Measurements from ENCODE around the gene RPS6KL1.
A peak's percentile ranks its signal among the peaks of the same experiment; 100 is the strongest.

RPS6KL1 gene

DNA sequence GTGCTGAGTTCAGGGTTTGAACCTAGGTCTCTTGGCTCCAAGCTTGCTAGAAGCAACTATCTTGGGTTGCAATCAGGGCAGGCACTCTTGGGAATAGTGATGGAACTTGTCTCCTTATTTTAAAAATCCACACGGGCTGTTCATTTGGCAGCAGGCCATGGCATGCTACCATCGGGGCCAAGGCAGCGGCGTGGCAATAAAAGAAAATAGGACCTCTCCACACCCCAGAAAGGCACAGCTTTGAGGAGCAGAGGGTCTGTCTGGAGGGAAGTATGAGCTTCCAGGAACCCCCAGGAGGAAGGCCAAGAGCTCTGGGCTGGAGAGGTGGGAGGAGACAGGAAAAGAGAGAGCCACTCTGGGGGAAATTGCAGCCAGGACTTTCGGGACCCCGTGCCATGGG, 15.3 kb downstream of the RPS6KL1 start:
- Mint-ChIP-seq H3K27ac (no peak overlapping the region), H3K4me3 (no peak overlapping the region), H3K36me3 (ENCODE audit: low read depth) (peaks cover 42% of the 10 kb centered on the region), H3K9me3 (no peaks in the 10 kb centered on the region), H3K4me1 (ENCODE audit: low read depth) (peaks cover 6% of the 10 kb centered on the region), H3K27me3 (no peaks in the 10 kb centered on the region)
- intact Hi-C loops (cut with micrococcal nuclease) = no loop called here

DNA sequence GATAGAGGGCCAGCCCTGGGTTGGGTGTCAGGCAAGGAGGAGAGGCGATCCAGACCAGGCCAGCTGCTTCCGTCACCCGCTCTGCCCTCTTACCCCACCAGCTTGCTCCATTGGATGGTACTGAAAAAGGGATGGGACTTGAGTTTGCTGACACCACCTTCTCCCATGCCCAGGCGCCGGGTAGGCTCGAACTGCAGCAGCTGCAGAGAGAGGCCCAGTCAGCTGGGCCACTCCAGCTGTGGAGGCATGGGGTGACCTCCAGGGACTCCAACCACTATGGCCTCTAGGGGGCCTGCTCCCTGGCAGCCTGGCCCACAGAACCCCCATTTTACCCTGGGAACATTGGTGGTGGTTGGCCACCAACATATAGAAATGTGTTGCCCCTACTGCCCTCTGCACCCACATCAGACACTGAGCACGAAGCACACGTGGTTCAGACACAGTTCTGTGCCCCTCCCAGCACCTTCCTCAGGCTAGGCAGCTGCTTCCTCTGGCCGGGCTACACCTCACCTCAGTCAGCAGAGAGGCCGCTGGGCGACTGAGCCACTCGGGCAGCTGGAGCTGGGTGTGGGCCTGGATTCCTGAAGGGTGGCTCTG, 16.0 kb downstream of the RPS6KL1 start:
- H3K36me3 Mint-ChIP-seq (ENCODE audit: low read depth) = peaks cover 49% of the 10 kb centered on the region
- H3K27me3 Mint-ChIP-seq = no peaks in the 10 kb centered on the region
- H3K4me3 Mint-ChIP-seq = no peak overlapping the region
- no peak overlapping the region for H3K27ac Mint-ChIP-seq
- intact Hi-C loops (cut with micrococcal nuclease) = no loop called here
- no peaks in the 10 kb centered on the region for H3K9me3 Mint-ChIP-seq
- peaks cover 6% of the 10 kb centered on the region for H3K4me1 Mint-ChIP-seq (ENCODE audit: low read depth)

DNA sequence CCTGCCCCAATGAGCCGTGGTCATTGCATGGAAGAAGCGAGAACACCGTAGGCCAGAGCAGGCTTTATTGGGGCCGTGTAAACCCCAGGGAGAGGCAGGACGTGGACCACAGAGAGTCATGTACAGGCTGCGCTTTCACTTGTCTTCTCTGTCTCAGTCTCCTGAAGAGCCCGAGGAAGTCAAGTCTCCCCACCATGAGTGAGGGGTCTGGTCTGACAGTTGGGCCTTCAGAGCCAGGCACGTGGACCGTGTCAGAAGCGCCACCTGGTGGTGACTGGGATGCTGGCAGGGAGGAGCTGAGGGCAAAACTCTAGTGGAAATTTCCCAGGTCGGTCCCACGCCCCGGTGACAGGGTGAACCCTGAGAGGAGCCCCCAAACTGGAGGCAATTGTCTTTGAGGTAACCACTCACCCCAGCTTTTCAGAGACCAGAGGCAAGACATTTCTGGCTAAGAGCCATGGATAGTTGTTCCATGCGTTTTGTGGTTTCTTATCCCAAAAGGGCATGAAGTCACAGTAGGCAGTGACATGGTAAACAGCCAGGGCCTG, 17.4 kb downstream of the RPS6KL1 start:
- no peak overlapping the region for H3K4me3 Mint-ChIP-seq
- H3K27ac Mint-ChIP-seq = no peak overlapping the region

DNA sequence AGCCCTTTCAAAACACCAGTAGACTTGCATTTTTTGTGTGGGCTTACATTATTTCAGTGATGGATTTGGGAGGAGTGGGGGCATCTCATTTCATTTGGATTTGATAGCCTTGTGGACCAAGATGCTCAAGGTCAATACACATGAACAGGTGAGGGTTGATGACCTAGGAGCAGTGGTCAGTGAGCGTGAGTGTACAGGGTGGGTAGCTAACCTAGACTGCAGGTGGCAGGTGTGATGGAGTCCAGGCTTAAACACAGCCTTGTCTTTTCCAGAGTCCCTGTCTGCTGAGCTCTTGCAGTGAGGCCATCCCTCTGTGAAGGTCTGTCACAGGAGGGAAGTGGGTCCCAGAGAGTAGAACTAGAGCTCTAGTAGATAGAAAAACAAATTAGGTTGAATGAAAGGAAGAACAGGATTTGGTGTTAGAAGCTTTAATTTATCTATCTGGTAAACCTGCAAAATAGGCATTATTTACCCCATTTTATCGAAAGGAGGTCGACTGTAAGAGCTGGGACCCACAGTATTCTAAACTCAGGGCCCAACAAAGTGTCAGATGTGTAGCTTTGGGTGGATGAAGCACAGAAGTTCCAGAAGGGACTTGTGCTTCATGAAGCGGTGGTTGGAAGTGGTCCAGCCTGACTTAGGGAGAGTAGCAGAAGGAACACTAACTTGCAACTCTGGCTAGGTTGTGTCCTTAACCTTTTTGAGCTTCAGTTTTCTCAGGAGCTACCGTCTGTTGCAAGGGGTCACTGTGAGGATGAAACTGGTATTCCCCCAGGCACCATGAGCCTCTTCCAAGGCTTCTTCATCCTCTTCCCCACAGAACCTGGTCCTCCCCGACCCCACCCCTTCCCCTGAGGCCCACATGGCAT, 18.2 kb downstream of the RPS6KL1 start:
- intact Hi-C loops (cut with micrococcal nuclease) = loop anchor here (1.0 kb wide), 1 partner anchor 44 kb away; no protein-coding TSS in a partner anchor
- no peak overlapping the region for H3K27ac Mint-ChIP-seq
- H3K4me1 Mint-ChIP-seq (ENCODE audit: low read depth) = peaks cover 6% of the 10 kb centered on the region

More for the DNA sequence above, 17.4 kb downstream of the RPS6KL1 start:
- no peaks in the 10 kb centered on the region for H3K27me3 Mint-ChIP-seq
- H3K4me1 Mint-ChIP-seq (ENCODE audit: low read depth) = peaks cover 6% of the 10 kb centered on the region
- intact Hi-C loops (cut with micrococcal nuclease) = loop anchor here (1.0 kb wide), 1 partner anchor 44 kb away; no protein-coding TSS in a partner anchor
- no peaks in the 10 kb centered on the region for H3K9me3 Mint-ChIP-seq
- H3K36me3 Mint-ChIP-seq (ENCODE audit: low read depth) = peaks cover 62% of the 10 kb centered on the region

DNA sequence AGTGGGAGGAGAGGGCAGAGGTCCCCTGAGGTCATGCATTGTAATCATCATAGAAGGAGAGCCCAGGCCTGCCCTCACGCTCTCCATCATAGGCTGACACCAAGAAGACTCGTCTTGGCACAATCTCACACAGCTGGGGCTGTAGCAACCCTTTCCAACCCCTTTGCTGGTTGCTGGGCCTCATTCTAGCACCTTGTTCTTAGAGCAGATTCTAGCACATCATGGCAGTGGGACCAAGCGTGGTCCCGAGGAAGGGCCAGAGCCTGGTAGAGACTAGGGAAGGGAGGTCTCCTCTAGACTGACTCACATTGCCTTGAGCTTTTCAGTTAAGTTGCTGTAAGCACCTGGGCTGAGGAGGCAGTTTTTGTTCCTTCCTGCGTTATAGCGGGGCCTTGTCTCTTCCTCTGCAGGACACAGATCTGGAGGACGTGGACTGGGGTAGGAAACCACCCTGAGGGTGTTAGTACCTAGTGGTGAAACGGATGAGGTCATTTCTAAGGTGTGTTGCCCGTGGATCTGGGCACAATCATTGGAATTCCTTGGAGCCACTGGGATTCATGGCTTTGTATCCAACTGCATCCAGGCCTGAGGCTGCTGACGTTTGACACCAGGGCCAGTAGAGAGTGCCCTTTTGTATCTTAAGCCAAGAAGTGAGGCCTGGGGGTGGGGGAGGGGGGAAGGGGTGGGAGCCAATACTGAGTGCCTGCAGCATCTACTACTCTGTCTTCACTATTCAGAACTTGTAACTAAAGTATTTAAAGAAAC, 19.9 kb downstream of the RPS6KL1 start:
- intact Hi-C loops (cut with micrococcal nuclease) = no loop called here
- Mint-ChIP-seq H3K4me3 (no peak overlapping the region), H3K4me1 (ENCODE audit: low read depth) (peaks cover 6% of the 10 kb centered on the region), H3K27ac (no peak overlapping the region), H3K9me3 (no peaks in the 10 kb centered on the region), H3K36me3 (ENCODE audit: low read depth) (peaks cover 88% of the 10 kb centered on the region), H3K27me3 (no peaks in the 10 kb centered on the region)

More for the DNA sequence above, 18.2 kb downstream of the RPS6KL1 start:
- no peak overlapping the region for H3K4me3 Mint-ChIP-seq
- no peaks in the 10 kb centered on the region for H3K27me3 Mint-ChIP-seq
- peaks cover 70% of the 10 kb centered on the region for H3K36me3 Mint-ChIP-seq (ENCODE audit: low read depth)
- no peaks in the 10 kb centered on the region for H3K9me3 Mint-ChIP-seq

DNA sequence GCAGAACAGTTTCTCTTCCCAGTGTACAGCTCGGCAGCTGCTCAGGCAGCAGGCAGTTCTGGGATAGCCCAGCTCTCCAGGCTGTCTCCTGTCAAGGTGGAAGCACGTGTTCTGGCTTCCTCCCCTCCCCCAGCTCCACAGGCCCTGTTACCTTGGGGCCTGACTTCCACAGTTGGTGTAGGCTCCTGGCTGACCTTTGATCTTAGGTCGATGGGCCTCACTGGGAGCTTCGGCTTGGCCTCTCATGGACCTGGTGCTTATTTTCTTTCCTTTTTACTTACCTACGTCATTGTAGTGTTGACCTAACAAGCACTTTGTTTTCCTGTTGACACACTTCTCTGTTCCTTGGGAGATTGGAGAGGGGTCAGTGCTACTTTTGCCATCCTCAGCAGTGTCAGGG, 24.4 kb downstream of the RPS6KL1 start:
- H3K27ac Mint-ChIP-seq = no peak overlapping the region
- no peaks in the 10 kb centered on the region for H3K9me3 Mint-ChIP-seq
- intact Hi-C loops (cut with micrococcal nuclease) = no loop called here
- peaks cover 8% of the 10 kb centered on the region for H3K4me1 Mint-ChIP-seq (ENCODE audit: low read depth)
- H3K36me3 Mint-ChIP-seq (ENCODE audit: low read depth) = peaks cover 100% of the 10 kb centered on the region
- no peaks in the 10 kb centered on the region for H3K27me3 Mint-ChIP-seq
- no peak overlapping the region for H3K4me3 Mint-ChIP-seq

DNA sequence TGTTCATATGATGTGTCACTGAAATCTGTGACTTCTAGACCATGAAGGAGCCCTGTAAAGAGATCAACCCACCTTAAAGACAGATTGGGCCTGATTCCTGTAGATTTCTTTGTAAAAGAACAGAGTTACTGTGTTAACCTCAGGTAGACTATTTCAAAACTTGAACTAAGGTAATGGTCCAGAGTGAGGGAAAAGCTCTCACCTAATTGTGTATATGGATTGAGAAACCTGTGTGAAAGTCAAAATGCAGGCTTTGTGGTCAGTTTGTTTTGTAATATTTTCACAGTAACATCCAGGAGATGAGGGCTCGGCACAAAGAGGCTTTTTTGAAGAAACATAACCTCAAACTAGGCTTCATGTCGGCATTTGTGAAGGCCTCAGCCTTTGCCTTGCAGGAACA, 25.0 kb downstream of the RPS6KL1 start:
- no peak overlapping the region for H3K27ac Mint-ChIP-seq
- no peaks in the 10 kb centered on the region for H3K27me3 Mint-ChIP-seq
- intact Hi-C loops (cut with micrococcal nuclease) = no loop called here
- H3K36me3 Mint-ChIP-seq (ENCODE audit: low read depth) = peaks cover 99% of the 10 kb centered on the region
- no peak overlapping the region for H3K4me3 Mint-ChIP-seq
- no peaks in the 10 kb centered on the region for H3K9me3 Mint-ChIP-seq
- H3K4me1 Mint-ChIP-seq (ENCODE audit: low read depth) = peaks cover 13% of the 10 kb centered on the region

DNA sequence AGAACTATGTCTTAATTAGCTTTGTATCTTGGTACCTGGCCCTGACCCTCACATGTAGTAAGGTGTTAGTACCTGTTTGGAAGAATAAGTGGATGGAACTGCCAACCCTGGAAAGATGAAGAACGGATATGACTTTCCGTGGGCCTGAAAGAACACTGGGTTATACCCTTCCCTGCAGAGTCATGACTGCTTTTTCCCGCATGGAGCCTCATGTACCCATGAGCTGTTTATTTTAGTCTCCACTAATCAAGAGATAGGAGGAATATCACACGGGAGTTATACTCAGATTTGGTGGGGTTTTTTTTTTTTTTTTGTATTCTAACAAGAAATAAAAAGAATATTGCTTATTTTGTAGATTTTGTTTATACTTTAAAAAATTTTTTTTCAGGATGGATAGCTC, 25.4 kb downstream of the RPS6KL1 start:
- intact Hi-C loops (cut with micrococcal nuclease) = no loop called here
- Mint-ChIP-seq H3K4me1 (ENCODE audit: low read depth) (peaks cover 17% of the 10 kb centered on the region), H3K27ac (no peak overlapping the region), H3K9me3 (no peaks in the 10 kb centered on the region), H3K36me3 (ENCODE audit: low read depth) (peaks cover 99% of the 10 kb centered on the region), H3K27me3 (no peaks in the 10 kb centered on the region), H3K4me3 (no peak overlapping the region)

DNA sequence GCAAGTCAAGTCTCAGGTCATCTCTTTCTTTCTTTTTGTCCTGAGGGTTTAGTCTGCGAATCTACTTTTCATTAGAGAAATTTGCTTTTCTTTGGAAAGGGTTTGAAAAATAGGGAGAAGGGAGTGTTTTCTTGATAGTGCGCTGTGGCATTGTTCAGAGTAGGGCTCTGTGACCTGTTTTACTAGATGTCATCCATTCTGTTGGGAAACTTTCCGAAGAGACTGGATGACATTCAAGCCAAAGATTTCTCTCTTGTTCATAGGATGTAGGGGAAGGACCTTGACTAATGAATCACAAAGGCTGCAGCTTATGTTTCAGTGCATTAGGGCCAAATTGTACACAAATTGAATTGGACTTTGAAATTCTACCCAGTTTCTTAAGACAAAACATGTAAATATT, 26.7 kb downstream of the RPS6KL1 start:
- Mint-ChIP-seq H3K9me3 (no peaks in the 10 kb centered on the region), H3K4me3 (no peak overlapping the region), H3K27ac (no peak overlapping the region), H3K4me1 (ENCODE audit: low read depth) (peaks cover 29% of the 10 kb centered on the region), H3K36me3 (ENCODE audit: low read depth) (peaks cover 99% of the 10 kb centered on the region), H3K27me3 (no peaks in the 10 kb centered on the region)
- intact Hi-C loops (cut with micrococcal nuclease) = no loop called here

DNA sequence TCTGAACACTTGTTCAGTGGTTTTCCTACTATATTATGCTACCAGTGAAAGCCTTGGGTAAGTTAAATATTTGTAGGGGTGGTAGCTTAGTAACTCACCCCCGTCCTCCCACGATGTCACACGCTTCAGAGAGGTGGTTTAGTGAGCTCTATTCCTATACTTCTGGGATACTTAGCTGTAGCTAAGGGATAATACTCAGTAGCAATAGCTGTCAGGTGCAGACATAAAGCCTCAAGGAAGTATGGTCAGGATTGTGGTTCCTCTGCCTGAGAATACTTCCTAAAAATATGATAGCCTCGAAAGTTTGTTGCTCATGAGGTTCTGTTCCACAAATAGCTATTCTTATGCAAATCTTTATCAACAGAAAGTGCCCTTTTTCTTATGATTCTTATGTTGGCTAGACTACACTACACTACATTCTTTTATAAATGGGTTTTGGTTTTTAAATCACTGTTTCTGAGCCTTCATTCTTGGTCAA, 29.4 kb downstream of the RPS6KL1 start:
- peaks cover 30% of the 10 kb centered on the region for H3K4me1 Mint-ChIP-seq (ENCODE audit: low read depth)
- intact Hi-C loops (cut with micrococcal nuclease) = no loop called here
- H3K36me3 Mint-ChIP-seq (ENCODE audit: low read depth) = peaks cover 99% of the 10 kb centered on the region
- H3K4me3 Mint-ChIP-seq = no peak overlapping the region
- H3K9me3 Mint-ChIP-seq = no peaks in the 10 kb centered on the region
- H3K27me3 Mint-ChIP-seq = no peaks in the 10 kb centered on the region
- peak overlapping the region; percentile 83 for H3K27ac Mint-ChIP-seq

DNA sequence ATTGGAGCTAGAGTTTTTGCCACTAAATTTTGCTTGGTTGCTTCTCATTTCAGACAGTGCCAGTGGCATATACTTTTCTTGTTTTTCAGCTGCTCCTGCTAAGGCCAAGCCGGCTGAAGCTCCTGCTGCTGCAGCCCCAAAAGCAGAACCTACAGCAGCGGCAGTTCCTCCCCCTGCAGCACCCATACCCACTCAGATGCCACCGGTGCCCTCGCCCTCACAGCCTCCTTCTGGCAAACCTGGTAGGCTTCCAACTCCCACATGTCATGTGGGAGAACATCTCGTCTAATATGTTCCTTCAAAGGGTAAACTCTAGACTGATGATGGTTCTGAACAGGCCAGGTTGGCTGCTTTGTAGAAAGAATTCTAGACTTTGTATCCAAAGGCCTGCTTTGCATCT, 30.3 kb downstream of the RPS6KL1 start:
- H3K4me3 Mint-ChIP-seq = no peak overlapping the region
- H3K4me1 Mint-ChIP-seq (ENCODE audit: low read depth) = peaks cover 30% of the 10 kb centered on the region
- H3K9me3 Mint-ChIP-seq = no peaks in the 10 kb centered on the region
- H3K27ac Mint-ChIP-seq = no peak overlapping the region
- H3K36me3 Mint-ChIP-seq (ENCODE audit: low read depth) = peaks cover 99% of the 10 kb centered on the region
- intact Hi-C loops (cut with micrococcal nuclease) = no loop called here
- no peaks in the 10 kb centered on the region for H3K27me3 Mint-ChIP-seq

DNA sequence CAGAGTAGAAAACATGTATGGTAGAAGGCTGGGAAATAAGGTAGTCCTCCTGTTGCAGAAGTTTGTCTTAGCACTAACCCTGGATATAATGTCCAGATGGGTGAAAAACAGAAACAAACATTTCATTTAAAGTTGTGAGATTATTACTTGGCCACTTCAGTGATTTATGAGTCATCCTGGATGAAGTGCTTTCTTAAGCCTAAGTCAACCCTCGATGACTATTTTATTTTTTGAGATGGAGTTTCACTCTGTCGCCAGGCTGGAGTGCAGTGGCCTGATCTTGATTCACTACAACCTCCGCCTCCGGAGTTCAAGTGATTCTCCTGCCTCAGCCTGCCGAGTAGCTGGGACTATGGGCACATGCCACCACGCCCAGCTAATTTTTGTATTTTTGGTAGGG, 31.2 kb downstream of the RPS6KL1 start:
- Mint-ChIP-seq H3K4me1 (ENCODE audit: low read depth) (peaks cover 30% of the 10 kb centered on the region), H3K4me3 (no peak overlapping the region), H3K9me3 (no peaks in the 10 kb centered on the region), H3K36me3 (ENCODE audit: low read depth) (peaks cover 91% of the 10 kb centered on the region), H3K27me3 (no peaks in the 10 kb centered on the region), H3K27ac (no peak overlapping the region)
- intact Hi-C loops (cut with micrococcal nuclease) = no loop called here

DNA sequence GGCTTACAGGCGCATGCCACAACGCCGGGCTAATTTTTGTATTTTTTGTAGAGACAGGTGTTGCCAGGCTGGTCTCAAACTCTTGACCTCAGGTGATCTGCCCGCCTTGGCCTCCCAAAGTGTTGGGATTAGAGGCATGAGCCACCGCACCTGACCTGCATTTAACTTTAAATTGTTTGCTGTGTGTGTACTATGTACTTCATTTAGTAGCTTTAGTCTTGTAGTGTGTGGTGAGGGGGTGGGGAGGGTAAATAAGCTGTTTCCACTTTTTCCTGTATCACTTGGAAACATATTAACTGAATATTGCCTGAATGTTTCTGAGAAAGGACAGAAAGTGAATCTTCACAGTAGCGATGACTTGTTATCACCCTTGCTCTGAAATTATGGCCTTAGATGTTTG, 32.8 kb downstream of the RPS6KL1 start:
- H3K9me3 Mint-ChIP-seq = no peaks in the 10 kb centered on the region
- peaks cover 33% of the 10 kb centered on the region for H3K4me1 Mint-ChIP-seq (ENCODE audit: low read depth)
- no peak overlapping the region for H3K27ac Mint-ChIP-seq
- no peak overlapping the region for H3K4me3 Mint-ChIP-seq
- intact Hi-C loops (cut with micrococcal nuclease) = no loop called here
- H3K27me3 Mint-ChIP-seq = no peaks in the 10 kb centered on the region
- H3K36me3 Mint-ChIP-seq (ENCODE audit: low read depth) = peaks cover 91% of the 10 kb centered on the region
